Measurements from ENCODE around the gene LAMTOR4. TPM values are rescaled to one million over a fixed set of nuclear protein-coding genes. Genes with fewer than 3 reads are reported as not detected.
A peak's percentile ranks its signal among the peaks of the same experiment; 100 is the strongest.

Gene LAMTOR4
- total and polyA plus RNA-seq, 10 of the 15 experiments (the other 5 are each of a cell fraction or from before 2014, with no cell fraction given): 73.4 to 297 (median 196) TPM

DNA sequence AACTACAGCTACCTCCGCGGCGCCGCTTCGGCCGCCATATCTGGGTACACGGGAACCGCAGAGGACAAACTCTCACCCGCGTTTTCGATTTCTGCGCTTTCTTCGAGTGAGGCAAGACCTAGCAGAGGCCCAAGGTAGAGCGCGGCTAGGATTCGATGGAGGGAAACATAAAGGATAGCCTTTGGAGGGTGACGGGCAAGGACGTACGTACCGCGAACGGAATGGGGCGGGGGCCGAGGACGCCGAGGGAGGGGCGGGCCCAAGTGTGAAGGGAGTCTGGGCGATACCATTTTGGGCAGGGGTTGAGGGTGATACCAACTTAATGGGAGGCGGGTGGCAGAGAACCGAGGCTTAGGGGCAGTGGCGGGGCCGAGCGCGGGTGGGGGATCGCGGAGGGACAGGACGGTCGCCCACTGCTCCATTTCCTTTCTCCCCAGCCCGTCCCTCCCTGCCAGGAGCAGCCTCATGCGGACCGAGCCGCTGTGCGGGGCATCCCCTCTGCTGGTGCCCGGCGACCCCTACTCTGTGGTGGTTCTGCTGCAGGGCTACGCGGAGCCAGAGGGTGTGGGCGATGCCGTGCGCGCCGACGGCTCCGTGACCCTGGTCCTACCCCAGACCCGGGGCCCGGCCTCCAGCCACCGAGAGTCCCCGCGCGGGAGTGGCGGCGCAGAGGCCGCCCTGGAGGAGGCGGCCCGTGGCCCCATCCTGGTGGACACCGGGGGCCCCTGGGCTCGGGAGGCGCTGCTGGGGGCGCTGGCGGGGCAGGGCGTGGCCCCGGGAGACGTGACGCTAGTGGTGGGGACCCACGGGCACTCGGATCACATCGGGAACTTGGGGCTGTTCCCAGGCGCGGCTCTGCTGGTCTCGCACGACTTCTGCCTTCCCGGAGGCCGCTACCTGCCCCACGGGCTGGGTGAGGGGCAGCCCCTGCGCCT lies 21.5 kb upstream of the LAMTOR4 start, which contains the start of gene MBLAC1 (continued):
- TF ChIP-seq, protein P1, sequence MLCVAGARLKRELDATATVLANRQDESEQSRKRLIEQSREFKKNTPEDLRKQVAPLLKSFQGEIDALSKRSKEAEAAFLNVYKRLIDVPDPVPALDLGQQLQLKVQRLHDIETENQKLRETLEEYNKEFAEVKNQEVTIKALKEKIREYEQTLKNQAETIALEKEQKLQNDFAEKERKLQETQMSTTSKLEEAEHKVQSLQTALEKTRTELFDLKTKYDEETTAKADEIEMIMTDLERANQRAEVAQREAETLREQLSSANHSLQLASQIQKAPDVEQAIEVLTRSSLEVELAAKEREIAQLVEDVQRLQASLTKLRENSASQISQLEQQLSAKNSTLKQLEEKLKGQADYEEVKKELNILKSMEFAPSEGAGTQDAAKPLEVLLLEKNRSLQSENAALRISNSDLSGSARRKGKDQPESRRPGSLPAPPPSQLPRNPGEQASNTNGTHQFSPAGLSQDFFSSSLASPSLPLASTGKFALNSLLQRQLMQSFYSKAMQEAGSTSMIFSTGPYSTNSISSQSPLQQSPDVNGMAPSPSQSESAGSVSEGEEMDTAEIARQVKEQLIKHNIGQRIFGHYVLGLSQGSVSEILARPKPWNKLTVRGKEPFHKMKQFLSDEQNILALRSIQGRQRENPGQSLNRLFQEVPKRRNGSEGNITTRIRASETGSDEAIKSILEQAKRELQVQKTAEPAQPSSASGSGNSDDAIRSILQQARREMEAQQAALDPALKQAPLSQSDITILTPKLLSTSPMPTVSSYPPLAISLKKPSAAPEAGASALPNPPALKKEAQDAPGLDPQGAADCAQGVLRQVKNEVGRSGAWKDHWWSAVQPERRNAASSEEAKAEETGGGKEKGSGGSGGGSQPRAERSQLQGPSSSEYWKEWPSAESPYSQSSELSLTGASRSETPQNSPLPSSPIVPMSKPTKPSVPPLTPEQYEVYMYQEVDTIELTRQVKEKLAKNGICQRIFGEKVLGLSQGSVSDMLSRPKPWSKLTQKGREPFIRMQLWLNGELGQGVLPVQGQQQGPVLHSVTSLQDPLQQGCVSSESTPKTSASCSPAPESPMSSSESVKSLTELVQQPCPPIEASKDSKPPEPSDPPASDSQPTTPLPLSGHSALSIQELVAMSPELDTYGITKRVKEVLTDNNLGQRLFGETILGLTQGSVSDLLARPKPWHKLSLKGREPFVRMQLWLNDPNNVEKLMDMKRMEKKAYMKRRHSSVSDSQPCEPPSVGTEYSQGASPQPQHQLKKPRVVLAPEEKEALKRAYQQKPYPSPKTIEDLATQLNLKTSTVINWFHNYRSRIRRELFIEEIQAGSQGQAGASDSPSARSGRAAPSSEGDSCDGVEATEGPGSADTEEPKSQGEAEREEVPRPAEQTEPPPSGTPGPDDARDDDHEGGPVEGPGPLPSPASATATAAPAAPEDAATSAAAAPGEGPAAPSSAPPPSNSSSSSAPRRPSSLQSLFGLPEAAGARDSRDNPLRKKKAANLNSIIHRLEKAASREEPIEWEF (IDR thresholded peaks at IDR 0.05; ENCODE audit: insufficient replicate concordance, low read depth, low read length): no peak
- TF ChIP-seq HDAC2 (IDR thresholded peaks at IDR 0.05): no peak
- TF ChIP-seq NFYB (IDR thresholded peaks at IDR 0.05; ENCODE audit: insufficient read depth, low read depth, low read length): no peak
- TF ChIP-seq, protein P2, sequence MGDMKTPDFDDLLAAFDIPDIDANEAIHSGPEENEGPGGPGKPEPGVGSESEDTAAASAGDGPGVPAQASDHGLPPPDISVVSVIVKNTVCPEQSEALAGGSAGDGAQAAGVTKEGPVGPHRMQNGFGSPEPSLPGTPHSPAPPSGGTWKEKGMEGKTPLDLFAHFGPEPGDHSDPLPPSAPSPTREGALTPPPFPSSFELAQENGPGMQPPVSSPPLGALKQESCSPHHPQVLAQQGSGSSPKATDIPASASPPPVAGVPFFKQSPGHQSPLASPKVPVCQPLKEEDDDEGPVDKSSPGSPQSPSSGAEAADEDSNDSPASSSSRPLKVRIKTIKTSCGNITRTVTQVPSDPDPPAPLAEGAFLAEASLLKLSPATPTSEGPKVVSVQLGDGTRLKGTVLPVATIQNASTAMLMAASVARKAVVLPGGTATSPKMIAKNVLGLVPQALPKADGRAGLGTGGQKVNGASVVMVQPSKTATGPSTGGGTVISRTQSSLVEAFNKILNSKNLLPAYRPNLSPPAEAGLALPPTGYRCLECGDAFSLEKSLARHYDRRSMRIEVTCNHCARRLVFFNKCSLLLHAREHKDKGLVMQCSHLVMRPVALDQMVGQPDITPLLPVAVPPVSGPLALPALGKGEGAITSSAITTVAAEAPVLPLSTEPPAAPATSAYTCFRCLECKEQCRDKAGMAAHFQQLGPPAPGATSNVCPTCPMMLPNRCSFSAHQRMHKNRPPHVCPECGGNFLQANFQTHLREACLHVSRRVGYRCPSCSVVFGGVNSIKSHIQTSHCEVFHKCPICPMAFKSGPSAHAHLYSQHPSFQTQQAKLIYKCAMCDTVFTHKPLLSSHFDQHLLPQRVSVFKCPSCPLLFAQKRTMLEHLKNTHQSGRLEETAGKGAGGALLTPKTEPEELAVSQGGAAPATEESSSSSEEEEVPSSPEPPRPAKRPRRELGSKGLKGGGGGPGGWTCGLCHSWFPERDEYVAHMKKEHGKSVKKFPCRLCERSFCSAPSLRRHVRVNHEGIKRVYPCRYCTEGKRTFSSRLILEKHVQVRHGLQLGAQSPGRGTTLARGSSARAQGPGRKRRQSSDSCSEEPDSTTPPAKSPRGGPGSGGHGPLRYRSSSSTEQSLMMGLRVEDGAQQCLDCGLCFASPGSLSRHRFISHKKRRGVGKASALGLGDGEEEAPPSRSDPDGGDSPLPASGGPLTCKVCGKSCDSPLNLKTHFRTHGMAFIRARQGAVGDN (IDR thresholded peaks at IDR 0.05): no peak; the same call in 1 of the 2 replicates
- TF ChIP-seq DPF2 (IDR thresholded peaks at IDR 0.05): peak; percentile 78; the same call in 1 of the 2 replicates
- TF ChIP-seq, protein P3, sequence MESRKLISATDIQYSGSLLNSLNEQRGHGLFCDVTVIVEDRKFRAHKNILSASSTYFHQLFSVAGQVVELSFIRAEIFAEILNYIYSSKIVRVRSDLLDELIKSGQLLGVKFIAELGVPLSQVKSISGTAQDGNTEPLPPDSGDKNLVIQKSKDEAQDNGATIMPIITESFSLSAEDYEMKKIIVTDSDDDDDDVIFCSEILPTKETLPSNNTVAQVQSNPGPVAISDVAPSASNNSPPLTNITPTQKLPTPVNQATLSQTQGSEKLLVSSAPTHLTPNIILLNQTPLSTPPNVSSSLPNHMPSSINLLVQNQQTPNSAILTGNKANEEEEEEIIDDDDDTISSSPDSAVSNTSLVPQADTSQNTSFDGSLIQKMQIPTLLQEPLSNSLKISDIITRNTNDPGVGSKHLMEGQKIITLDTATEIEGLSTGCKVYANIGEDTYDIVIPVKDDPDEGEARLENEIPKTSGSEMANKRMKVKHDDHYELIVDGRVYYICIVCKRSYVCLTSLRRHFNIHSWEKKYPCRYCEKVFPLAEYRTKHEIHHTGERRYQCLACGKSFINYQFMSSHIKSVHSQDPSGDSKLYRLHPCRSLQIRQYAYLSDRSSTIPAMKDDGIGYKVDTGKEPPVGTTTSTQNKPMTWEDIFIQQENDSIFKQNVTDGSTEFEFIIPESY (IDR thresholded peaks at IDR 0.05): no peak
- TF ChIP-seq, protein P4, sequence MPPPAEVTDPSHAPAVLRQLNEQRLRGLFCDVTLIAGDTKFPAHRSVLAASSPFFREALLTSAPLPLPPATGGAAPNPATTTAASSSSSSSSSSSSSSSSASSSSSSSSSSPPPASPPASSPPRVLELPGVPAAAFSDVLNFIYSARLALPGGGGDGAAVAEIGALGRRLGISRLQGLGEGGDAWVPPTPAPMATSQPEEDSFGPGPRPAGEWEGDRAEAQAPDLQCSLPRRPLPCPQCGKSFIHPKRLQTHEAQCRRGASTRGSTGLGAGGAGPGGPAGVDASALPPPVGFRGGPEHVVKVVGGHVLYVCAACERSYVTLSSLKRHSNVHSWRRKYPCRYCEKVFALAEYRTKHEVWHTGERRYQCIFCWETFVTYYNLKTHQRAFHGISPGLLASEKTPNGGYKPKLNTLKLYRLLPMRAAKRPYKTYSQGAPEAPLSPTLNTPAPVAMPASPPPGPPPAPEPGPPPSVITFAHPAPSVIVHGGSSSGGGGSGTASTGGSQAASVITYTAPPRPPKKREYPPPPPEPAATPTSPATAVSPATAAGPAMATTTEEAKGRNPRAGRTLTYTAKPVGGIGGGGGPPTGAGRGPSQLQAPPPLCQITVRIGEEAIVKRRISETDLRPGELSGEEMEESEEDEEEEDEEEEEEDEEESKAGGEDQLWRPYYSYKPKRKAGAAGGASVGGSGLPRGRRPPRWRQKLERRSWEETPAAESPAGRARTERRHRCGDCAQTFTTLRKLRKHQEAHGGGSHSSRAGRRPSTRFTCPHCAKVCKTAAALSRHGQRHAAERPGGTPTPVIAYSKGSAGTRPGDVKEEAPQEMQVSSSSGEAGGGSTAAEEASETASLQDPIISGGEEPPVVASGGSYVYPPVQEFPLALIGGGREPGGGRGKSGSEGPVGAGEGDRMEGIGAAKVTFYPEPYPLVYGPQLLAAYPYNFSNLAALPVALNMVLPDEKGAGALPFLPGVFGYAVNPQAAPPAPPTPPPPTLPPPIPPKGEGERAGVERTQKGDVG (CRISPR knock-in tag; IDR thresholded peaks at IDR 0.05): no peak
- TF ChIP-seq, protein P5, sequence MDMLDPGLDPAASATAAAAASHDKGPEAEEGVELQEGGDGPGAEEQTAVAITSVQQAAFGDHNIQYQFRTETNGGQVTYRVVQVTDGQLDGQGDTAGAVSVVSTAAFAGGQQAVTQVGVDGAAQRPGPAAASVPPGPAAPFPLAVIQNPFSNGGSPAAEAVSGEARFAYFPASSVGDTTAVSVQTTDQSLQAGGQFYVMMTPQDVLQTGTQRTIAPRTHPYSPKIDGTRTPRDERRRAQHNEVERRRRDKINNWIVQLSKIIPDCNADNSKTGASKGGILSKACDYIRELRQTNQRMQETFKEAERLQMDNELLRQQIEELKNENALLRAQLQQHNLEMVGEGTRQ (IDR thresholded peaks at IDR 0.05; ENCODE audit: borderline replicate concordance, low read depth, low read length): no peak
- TF ChIP-seq EED (IDR thresholded peaks at IDR 0.05; ENCODE audit: low read depth): no peak
- TF ChIP-seq CBX3 (IDR thresholded peaks at IDR 0.05; ENCODE audit: borderline replicate concordance, low read depth): no peak

Data from GM12878 (cell line).